Kidney tubule cell (primary cell): Measurements from ENCODE around the gene EIF4EBP3.
A peak's percentile ranks its signal among the peaks of the same experiment; 100 is the strongest.

Experiments used
- DNase-seq: peaks from one replicate; pipeline ENCODE4 v3.0.0-alpha.2; 2018; ENCODE audit warnings: low spot score

EIF4EBP3 gene

GRCh38 chr5:140557136-140557805, 9.8 kb downstream of the EIF4EBP3 start, which contains the start of gene SRA1:
Gene SRA1, minus strand, starts transcription at chr5:140557473. Its CDS starts 21 bp downstream, at chr5:140557452.
- DNase-seq = peak; percentile 91

- DNase-seq = no peak
These were observed 10.5 kb downstream of the EIF4EBP3 start for GRCh38 chr5:140557965-140558364.

- DNase-seq = no peak
These were observed 11.1 kb downstream of the EIF4EBP3 start for GRCh38 chr5:140558542-140558941.

GRCh38 chr5:140560227-140560626, 12.8 kb downstream of the EIF4EBP3 start:
- no peak for DNase-seq

- DNase-seq = no peak
These were observed 14.5 kb downstream of the EIF4EBP3 start for GRCh38 chr5:140561753-140562523.

- DNase-seq = no peak
These were observed 16.1 kb downstream of the EIF4EBP3 start for GRCh38 chr5:140563596-140563995.

GRCh38 chr5:140564196-140565023, 16.9 kb downstream of the EIF4EBP3 start, which contains the start of the genes APBB3 and SLC35A4:
Gene APBB3, minus strand, starts transcription at chr5:140564598. Its CDS starts 353 bp downstream, at chr5:140564245.
Gene SLC35A4, plus strand, starts transcription at chr5:140564828. Its CDS starts 2,342 bp downstream, at chr5:140567170.
- DNase-seq = peak; percentile 99

GRCh38 chr5:140565024-140565779, 17.7 kb downstream of the EIF4EBP3 start:
- DNase-seq = peak; percentile 63

GRCh38 chr5:140565780-140566095, 18.3 kb downstream of the EIF4EBP3 start:
- DNase-seq = no peak

- no peak for DNase-seq
These were observed 19.2 kb downstream of the EIF4EBP3 start for GRCh38 chr5:140566665-140567064.

- no peak for DNase-seq
These were observed 19.8 kb downstream of the EIF4EBP3 start for GRCh38 chr5:140567136-140567818.

GRCh38 chr5:140567871-140568270, 20.4 kb downstream of the EIF4EBP3 start:
- DNase-seq = no peak

- no peak for DNase-seq
These were observed 21.1 kb downstream of the EIF4EBP3 start for GRCh38 chr5:140568443-140569063.

GRCh38 chr5:140569197-140569596, 21.7 kb downstream of the EIF4EBP3 start:
- no peak for DNase-seq

GRCh38 chr5:140570058-140570457, 22.6 kb downstream of the EIF4EBP3 start:
- no peak for DNase-seq

- no peak for DNase-seq
These were observed 23.0 kb downstream of the EIF4EBP3 start for GRCh38 chr5:140570488-140570887.

GRCh38 chr5:140571105-140571504, 23.6 kb downstream of the EIF4EBP3 start:
- no peak for DNase-seq

- DNase-seq = no peak
These were observed 26.2 kb downstream of the EIF4EBP3 start for GRCh38 chr5:140573683-140574082.

- no peak for DNase-seq
These were observed 26.7 kb downstream of the EIF4EBP3 start for GRCh38 chr5:140574165-140574564.

- no peak for DNase-seq
These were observed 27.8 kb downstream of the EIF4EBP3 start for GRCh38 chr5:140575309-140575708.

GRCh38 chr5:140576776-140577201, 29.3 kb downstream of the EIF4EBP3 start:
- no peak for DNase-seq
